Mammary epithelial cell (primary cell): ENCODE data around the gene EHD4.

Experiments used
- CTCF ChIP-seq, 2 donors: IDR thresholded peaks in 1 of 2; conservative IDR thresholded peaks in 1 of 2; 2 replicates each; pipeline ENCODE4 v1.5.1; 2011 to 2012; ENCODE audit warnings: inconsistent platforms in 2 of 2, low read length in 2 of 2, mild to moderate bottlenecking in 2 of 2, control low read depth in 1 of 2, low read depth in 1 of 2; ENCODE audit not compliant: insufficient read depth in 1 of 2; ENCODE audit errors: extremely low read depth in 1 of 2
- EZH2 ChIP-seq: IDR thresholded peaks from 2 replicates; pipeline ENCODE4 v1.6.1; 2012; ENCODE audit warnings: low read length, inconsistent platforms, borderline replicate concordance

GRCh38 chr15:41988896-41989572, 16.7 kb upstream of the EHD4 start:
- no peak for TF ChIP-seq CTCF (conservative IDR thresholded peaks at IDR 0.05 in 1 of 2, IDR thresholded peaks at IDR 0.05 in 1 of 2; ENCODE audit: extremely low read depth in 1 of 2, insufficient read depth in 1 of 2, low read depth in 1 of 2, low read length in 2 of 2)
- no peak for TF ChIP-seq EZH2
